Activated CD8-positive, alpha-beta memory T cell treated with anti-CD3 and anti-CD28 coated beads, Interleukin-2, amount 10 ng/mL, durations not matched to agents 7 days and 5 days (primary cell): ENCODE measurements around the gene MEG3. TPM values are rescaled to one million over a fixed set of nuclear protein-coding genes. Genes with fewer than 3 reads are reported as not detected.

Experiments used
- ATAC-seq: fragments of 150-1000 bp; cut with Tn5 transposase; one replicate; pipeline ENCODE4 v1.10.0; 2021; ENCODE audit warnings: moderate library complexity
- CTCF ChIA-PET: fragments of 350-600 bp; sonication (Branson Sonifier 250); formaldehyde crosslinking; loops from one replicate; lab custom pipeline; 2021; ENCODE audit warnings: antibody characterized with exemption; lab: Charles Lee
- DNase-seq: peaks from one replicate; pipeline ENCODE4 v3.0.0-alpha.2; 2020
- H3K27ac Mint-ChIP-seq: one replicate; pipeline ENCODE4 v1.8.0; 2021; ENCODE audit warnings: mild to moderate bottlenecking, mixed read lengths
- H3K27me3 Mint-ChIP-seq: one replicate; pipeline ENCODE4 v1.8.0; 2021; ENCODE audit warnings: mixed read lengths
- H3K36me3 Mint-ChIP-seq: one replicate; pipeline ENCODE4 v1.8.0; 2021; ENCODE audit warnings: mild to moderate bottlenecking, mixed read lengths
- H3K4me1 Mint-ChIP-seq: one replicate; pipeline ENCODE4 v1.8.0; 2021; ENCODE audit warnings: mixed read lengths
- H3K4me3 Mint-ChIP-seq: one replicate; pipeline ENCODE4 v1.8.0; 2021; ENCODE audit warnings: mild to moderate bottlenecking, moderate library complexity, mixed read lengths
- H3K9me3 Mint-ChIP-seq: one replicate; pipeline ENCODE4 v1.8.0; 2022; ENCODE audit warnings: low read depth, mixed read lengths
- total RNA-seq, 2 experiments: library from RNA; stranded (reverse); gene quantifications; one replicate each; pipeline ENCODE4 v1.2.3, GENCODE V29; 2021

Gene MEG3
- total RNA-seq, 2 experiments from 2014 or later: not detected

DNA sequence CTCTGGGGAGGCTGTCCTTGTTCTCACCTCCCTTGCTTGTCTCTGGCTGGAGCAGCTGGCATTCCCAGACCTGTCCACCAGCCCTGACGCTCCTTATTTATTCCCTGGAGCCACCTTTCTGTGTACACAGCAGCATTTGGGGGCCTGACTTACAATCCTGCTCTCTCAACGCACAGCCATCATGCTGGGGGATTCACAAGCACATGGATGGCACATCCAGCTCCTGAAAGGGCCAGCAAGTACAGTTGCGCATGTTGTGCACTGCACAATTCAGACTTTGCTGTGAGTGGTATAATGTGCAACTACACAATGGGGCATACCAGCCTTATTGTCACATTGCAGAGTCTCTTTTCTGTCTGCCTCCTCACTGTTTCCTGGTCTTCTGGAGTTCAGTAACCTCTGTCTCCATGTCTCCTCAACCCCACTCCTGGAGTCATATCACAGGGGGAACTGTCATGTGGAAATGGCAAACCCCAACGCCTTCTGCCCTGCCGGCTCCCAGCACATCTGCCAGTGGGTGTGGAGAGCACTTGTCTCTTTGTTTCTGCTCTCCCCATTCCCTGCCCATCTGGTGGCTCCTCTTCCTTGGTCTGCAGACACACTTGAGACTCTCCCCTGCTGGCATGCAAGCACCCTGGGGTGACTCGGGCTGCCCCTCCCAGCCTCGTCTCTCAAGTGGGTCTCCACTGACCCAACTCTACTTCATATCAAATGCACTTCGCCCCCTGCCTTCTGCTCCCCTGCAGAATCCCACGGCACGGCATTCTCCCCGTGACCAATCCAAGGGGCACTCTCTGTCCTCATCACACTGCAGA lies 41.2 kb upstream of the MEG3 start:
- no peaks in the 10 kb centered on the region for H3K36me3 Mint-ChIP-seq
- H3K4me1 Mint-ChIP-seq: no peaks in the 10 kb centered on the region
- CTCF ChIA-PET: no interaction called here
- ATAC-seq (no peak), DNase-seq (no peak)
- H3K9me3 Mint-ChIP-seq: no peaks in the 10 kb centered on the region
- no peak overlapping the region for H3K27ac Mint-ChIP-seq
- no peak overlapping the region for H3K4me3 Mint-ChIP-seq
- H3K27me3 Mint-ChIP-seq: no peaks in the 10 kb centered on the region

- Mint-ChIP-seq H3K27ac (no peak overlapping the region), H3K27me3 (no peaks in the 10 kb centered on the region), H3K9me3 (no peaks in the 10 kb centered on the region), H3K4me1 (no peaks in the 10 kb centered on the region), H3K4me3 (no peak overlapping the region), H3K36me3 (no peaks in the 10 kb centered on the region)
- DNase-seq (no peak), ATAC-seq (no peak)
- CTCF ChIA-PET: no interaction called here
These were observed 40.6 kb upstream of the MEG3 start for GRCh38 chr14:100785338-100785615.

GRCh38 chr14:100785626-100786025 lies 40.3 kb upstream of the MEG3 start:
- Mint-ChIP-seq H3K36me3 (no peaks in the 10 kb centered on the region), H3K27me3 (no peaks in the 10 kb centered on the region), H3K27ac (no peak overlapping the region), H3K4me1 (no peaks in the 10 kb centered on the region), H3K9me3 (no peaks in the 10 kb centered on the region), H3K4me3 (no peak overlapping the region)
- CTCF ChIA-PET: no interaction called here
- no peak for DNase-seq
- ATAC-seq: no peak

DNA sequence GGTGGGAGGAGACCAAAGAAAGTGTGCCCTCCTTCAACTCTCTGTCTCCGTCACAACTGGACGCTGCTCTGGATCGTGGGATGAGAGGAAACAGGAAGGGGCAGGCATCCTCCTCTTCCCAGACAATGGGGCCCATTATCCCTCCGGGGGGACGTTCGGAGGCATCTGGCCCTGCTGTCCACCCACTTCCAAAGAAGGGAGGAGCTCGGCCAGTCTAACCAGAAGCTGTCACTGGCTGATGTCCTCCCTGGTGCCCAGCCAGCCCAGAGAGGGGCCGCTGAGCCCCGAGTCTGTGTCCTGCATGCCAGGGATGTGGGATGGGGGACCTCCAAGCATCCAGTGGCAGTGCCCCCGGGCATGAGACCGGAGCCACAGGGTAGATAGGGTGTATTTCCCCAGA lies 39.8 kb upstream of the MEG3 start:
- no peak overlapping the region for H3K4me3 Mint-ChIP-seq

DNA sequence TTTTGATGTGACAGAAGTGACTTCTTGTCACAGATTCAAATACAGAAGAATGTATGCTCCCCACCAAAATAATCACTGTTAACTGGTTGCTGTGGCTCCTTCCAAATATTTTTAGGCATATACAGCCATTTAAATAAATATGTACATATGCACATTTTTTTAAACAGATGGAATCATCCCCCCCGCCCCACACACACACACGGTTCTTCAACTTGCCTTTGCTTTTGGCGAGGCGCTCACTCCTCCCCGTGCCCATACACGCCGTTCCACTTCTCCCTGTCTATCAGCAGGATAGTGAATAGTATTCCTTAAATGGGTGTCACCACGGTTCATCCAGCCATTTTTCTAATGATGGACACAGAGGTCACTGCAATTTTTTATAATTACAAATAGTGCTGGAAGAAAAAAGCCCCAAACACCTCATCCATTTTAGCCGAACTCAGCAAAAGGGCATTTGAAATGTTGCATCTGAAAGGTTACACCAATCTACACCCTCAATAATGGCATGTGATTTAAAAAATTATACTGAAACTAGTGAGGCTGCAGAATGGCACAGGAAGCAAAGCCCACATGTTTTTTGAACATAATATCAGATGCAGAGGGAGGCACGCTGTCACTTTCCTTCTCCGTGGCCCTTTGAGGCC lies 39.2 kb upstream of the MEG3 start:
- Mint-ChIP-seq H3K4me3 (no peak overlapping the region), H3K27ac (no peak overlapping the region), H3K9me3 (no peaks in the 10 kb centered on the region), H3K27me3 (no peaks in the 10 kb centered on the region), H3K36me3 (no peaks in the 10 kb centered on the region), H3K4me1 (no peaks in the 10 kb centered on the region)
- no peak for DNase-seq
- CTCF ChIA-PET: no interaction called here
- no peak for ATAC-seq

More for the DNA sequence above, 39.8 kb upstream of the MEG3 start:
- ATAC-seq (no peak), DNase-seq (no peak)
- Mint-ChIP-seq H3K27ac (no peak overlapping the region), H3K36me3 (no peaks in the 10 kb centered on the region), H3K27me3 (no peaks in the 10 kb centered on the region), H3K9me3 (no peaks in the 10 kb centered on the region), H3K4me1 (no peaks in the 10 kb centered on the region)
- CTCF ChIA-PET: no interaction called here

DNA sequence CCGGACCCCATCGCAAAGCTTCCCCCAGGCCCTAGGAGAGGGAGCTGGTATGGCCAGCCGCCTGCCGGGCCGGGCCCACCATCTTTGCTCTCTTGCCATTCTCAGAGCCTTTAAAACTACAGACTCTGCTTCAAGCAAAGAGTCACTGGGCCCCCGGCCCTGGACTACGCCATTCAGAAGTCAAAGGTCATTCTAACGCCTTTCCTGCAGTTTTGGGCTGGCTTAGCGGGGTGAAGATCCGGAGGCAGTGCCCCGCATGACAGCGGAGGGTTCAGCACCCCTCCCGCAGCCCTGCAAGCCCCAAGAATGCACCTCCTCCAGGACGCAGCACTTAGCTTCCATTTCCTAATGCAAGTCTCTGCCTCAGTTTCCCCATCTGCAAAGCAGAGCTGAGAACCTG lies 38.3 kb upstream of the MEG3 start:
- no peak for ATAC-seq
- Mint-ChIP-seq H3K36me3 (no peaks in the 10 kb centered on the region), H3K27me3 (no peaks in the 10 kb centered on the region), H3K9me3 (no peaks in the 10 kb centered on the region), H3K4me3 (no peak overlapping the region), H3K4me1 (no peaks in the 10 kb centered on the region), H3K27ac (no peak overlapping the region)
- DNase-seq: no peak
- CTCF ChIA-PET: no interaction called here

DNA sequence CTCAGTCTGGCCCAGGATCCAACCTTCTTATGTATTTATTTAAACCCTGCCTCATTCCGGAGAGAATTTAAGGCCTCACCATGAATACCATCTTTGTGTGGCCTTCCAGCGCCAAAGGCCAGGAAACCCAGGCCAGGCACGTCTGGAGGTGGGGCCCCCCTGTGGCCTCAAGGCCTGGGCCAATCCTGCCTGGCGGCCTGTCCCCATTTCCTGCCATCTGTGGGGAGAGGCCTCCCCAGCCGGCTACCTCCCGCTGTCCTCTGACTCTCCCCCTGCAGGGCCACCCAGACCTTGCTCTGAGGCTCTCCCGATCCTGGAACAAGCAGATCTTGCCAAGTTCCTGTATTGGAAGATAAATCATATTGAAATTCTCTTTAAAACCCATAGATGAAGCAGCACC lies 37.4 kb upstream of the MEG3 start:
- DNase-seq (no peak), ATAC-seq (no peak)
- Mint-ChIP-seq H3K4me1 (no peaks in the 10 kb centered on the region), H3K36me3 (no peaks in the 10 kb centered on the region), H3K9me3 (no peaks in the 10 kb centered on the region), H3K27me3 (peaks cover 2% of the 10 kb centered on the region), H3K4me3 (no peak overlapping the region), H3K27ac (no peak overlapping the region)
- CTCF ChIA-PET: no interaction called here

- Mint-ChIP-seq H3K4me1 (no peaks in the 10 kb centered on the region), H3K4me3 (no peak overlapping the region), H3K27ac (no peak overlapping the region), H3K36me3 (no peaks in the 10 kb centered on the region), H3K27me3 (peaks cover 4% of the 10 kb centered on the region), H3K9me3 (no peaks in the 10 kb centered on the region)
- CTCF ChIA-PET: no interaction called here
- DNase-seq: no peak
- ATAC-seq: no peak
These were observed 37.0 kb upstream of the MEG3 start for GRCh38 chr14:100788942-100789341.

DNA sequence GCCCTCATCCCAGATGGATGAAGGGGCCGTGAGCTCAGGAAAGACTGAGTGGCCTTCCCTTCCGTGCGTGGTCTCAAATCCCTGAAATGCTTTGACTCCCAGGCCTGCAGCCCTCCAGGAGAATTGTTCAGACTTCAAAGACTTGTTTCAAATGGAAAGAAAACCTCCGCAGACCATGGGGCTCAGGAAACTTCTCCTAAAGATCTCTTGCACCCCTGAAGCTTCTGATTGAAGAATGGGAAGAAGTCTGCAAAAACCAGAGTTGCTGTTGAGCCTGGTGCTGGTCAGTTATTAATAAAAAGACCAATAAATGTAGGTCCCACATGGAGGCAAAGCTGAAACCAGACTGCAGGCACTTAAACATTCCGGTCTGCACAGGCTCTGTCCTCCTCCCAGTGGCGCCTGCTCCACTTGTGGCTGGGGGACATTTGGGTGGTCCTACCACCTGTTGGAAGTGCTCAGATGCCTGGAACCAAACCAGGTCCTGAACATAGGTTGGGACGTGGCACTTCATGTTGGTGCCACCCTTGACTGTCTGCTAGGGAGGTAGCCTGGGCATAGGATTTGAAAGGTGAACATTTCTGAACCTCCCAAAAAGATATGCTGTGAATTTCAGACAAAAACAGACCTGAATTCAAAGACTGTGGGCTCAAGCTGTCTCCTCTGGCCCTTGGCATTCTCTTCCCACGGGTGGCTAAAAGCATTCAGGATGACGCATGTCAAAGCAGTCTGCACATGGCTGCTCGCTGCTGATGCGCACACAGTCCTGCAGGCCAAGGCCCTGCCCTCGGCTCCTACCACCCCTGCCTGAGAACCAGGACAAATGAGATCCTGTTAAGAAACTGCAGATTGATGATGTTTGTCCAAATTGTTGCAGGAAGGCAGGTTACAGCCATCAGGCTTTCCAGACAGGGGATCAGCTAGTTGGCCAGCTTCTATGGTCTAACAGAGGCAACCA lies 36.2 kb upstream of the MEG3 start:
- ATAC-seq (no peak), DNase-seq (no peak)
- Mint-ChIP-seq H3K4me3 (no peak overlapping the region), H3K36me3 (no peaks in the 10 kb centered on the region), H3K4me1 (no peaks in the 10 kb centered on the region), H3K27me3 (peaks cover 4% of the 10 kb centered on the region), H3K27ac (no peak overlapping the region), H3K9me3 (no peaks in the 10 kb centered on the region)
- CTCF ChIA-PET: no interaction called here

GRCh38 chr14:100790502-100791347 lies 35.2 kb upstream of the MEG3 start:
- ATAC-seq (no peak), DNase-seq (no peak)
- Mint-ChIP-seq H3K4me3 (no peak overlapping the region), H3K9me3 (no peaks in the 10 kb centered on the region), H3K27me3 (peaks cover 4% of the 10 kb centered on the region), H3K27ac (no peak overlapping the region), H3K4me1 (no peaks in the 10 kb centered on the region), H3K36me3 (no peaks in the 10 kb centered on the region)
- CTCF ChIA-PET: no interaction called here

DNA sequence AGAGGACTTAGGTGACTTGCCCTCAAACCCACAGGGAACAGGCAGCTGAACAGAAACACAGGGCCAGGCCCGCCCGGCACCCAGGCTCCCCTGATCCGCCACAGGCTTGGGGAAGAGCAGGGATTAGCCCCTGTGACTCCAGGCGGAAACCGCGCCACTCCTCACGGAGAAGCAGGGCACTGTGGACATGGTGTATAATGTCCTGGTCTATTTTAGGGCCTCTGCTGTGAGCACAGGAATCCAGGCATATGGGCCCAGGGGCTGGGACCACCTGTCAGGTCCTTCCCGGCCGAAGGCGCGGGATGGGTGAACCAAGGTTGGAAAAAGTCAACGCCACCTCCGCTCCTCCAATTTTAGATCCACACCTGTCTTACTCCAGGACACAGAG lies 34.6 kb upstream of the MEG3 start:
- H3K9me3 Mint-ChIP-seq: no peaks in the 10 kb centered on the region
- no peaks in the 10 kb centered on the region for H3K4me1 Mint-ChIP-seq

DNA sequence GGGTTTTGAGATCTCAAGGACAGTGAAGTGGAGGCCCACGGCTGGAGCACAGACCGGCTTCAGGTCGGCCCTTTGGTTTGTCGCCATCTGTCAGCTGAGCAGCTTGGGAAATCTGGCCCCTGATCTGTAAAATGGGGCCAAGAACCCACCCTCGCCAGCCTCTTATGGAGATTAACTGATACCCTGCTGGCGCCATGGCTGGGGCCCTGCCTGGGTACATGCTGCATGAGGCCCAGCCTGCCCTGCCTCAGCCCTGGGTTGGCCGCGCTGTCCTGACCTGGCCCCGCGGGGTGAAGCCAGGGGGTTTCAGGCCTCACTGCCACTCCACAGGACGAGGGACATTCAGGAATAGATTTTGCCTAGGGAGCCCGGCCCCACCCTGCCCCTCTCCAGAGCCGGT lies 33.9 kb upstream of the MEG3 start:
- H3K4me3 Mint-ChIP-seq: no peak overlapping the region
- CTCF ChIA-PET: no interaction called here

More for the DNA sequence above, 34.6 kb upstream of the MEG3 start:
- Mint-ChIP-seq H3K36me3 (no peaks in the 10 kb centered on the region), H3K27ac (no peak overlapping the region), H3K4me3 (no peak overlapping the region), H3K27me3 (peaks cover 4% of the 10 kb centered on the region)
- ATAC-seq: no peak
- CTCF ChIA-PET: no interaction called here
- DNase-seq: no peak

GRCh38 chr14:100796946-100797345 lies 29.0 kb upstream of the MEG3 start:
- ATAC-seq: no peak
- H3K9me3 Mint-ChIP-seq: no peaks in the 10 kb centered on the region
- H3K27me3 Mint-ChIP-seq: peaks cover 24% of the 10 kb centered on the region
- no peak overlapping the region for H3K4me3 Mint-ChIP-seq
- H3K27ac Mint-ChIP-seq: no peak overlapping the region
- no peaks in the 10 kb centered on the region for H3K36me3 Mint-ChIP-seq
- CTCF ChIA-PET: no interaction called here
- no peak for DNase-seq
- H3K4me1 Mint-ChIP-seq: no peaks in the 10 kb centered on the region

More for the DNA sequence above, 33.9 kb upstream of the MEG3 start:
- ATAC-seq (no peak), DNase-seq (no peak)
- H3K27me3 Mint-ChIP-seq: peaks cover 6% of the 10 kb centered on the region
- H3K9me3 Mint-ChIP-seq: no peaks in the 10 kb centered on the region
- no peaks in the 10 kb centered on the region for H3K36me3 Mint-ChIP-seq
- H3K4me1 Mint-ChIP-seq: no peaks in the 10 kb centered on the region
- no peak overlapping the region for H3K27ac Mint-ChIP-seq
